ENCODE measurements around the gene OR7C1.
"Not testable (repeated sequence)": the region's sequence is repeated elsewhere in the genome, so short reads cannot be mapped to it uniquely, and the experiment has no call there.

The OR7C1 gene

DNA sequence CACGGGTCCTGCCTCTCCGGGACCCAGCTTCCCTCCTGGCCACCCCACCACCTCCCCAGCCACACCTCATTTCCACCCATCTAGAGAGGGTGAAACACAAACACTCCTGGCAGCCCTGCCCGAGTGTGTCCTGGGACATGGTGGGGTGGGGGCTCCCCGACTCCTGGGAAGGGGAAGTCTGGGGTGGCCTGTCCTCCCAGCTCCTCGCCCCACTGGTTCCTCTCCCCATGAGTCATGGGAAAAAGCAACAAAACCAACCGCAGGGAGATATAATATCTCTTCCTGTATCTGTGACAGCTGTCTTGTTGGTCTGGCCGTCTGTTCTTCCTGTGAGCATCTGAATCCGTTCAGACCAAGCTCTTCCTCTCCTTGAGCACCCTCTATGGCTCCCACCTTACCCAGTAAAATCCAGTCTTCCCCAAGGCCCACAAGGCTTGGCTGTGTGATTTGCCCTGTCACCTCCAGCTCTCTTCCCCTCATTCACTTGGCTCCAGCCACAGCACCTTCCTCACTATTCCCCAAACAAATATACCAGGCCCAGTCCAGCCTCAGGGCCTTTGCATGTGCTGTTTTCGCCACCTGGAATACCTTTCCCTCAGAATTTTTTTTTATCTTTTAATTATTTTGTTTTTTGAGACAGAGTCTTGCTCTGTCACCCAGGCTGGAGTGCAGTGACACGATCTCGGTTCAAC is 49.7 kb downstream of the OR7C1 start:
- FAIRE-seq: peak; percentile 66
- DNase-seq (ENCODE audit: insufficient read length, low spot score): not testable (repeated sequence)

- peak; percentile 93 for FAIRE-seq
- DNase-seq (ENCODE audit: insufficient read length, low spot score): not testable (repeated sequence)
Observed at GRCh38 chr19:14784730-14785101, 50.3 kb downstream of the OR7C1 start.

GRCh38 chr19:14783410-14783998 is 51.5 kb downstream of the OR7C1 start:
- DNase-seq (ENCODE audit: insufficient read length, low spot score); FAIRE-seq: not testable (repeated sequence)

GRCh38 chr19:14782626-14783409 is 52.2 kb downstream of the OR7C1 start:
- FAIRE-seq (no peak), DNase-seq (ENCODE audit: insufficient read length, low spot score) (no peak)

DNA sequence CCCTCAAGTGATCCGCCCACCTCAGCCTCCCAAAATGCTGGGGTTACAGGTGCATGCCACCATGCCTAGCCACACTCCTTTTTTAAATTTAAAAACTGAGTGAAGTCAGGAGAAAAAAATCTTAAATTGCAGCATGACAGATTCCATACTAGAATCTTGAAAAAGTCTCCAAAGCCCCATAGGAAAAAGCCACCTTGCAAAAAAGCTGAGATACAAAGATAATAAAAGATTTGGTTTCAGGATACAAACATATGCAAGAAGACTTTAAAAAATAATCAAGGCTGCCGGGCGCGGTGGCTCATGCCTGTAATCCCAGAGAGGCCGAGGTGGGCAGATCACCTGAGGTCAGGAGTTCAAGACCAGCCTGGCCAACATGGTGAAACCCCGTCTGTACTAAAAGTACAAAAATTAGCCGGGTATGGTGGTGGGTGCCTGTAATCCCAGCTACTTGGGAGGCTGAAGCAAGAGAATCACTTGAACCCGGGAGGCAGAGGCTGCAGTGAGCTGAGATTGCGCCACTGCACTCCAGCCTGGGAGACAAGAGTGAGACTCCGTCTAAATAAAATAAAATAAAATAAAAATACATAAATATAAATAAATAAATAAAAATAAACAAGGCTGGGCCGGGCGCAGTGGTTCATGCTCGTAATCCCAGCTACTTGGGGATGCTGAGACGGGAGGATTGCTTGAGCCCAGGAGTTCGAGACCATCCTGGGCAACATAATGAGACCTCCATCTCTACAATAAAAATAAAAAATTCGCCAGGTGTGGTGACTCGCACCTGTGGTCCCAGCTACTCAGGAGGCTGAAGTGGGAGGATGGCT is 53.1 kb downstream of the OR7C1 start:
- not testable (repeated sequence) for FAIRE-seq; DNase-seq (ENCODE audit: insufficient read length, low spot score)

- peak; percentile 72 for FAIRE-seq
- not testable (repeated sequence) for DNase-seq (ENCODE audit: insufficient read length, low spot score)
Observed at GRCh38 chr19:14780622-14781225, 54.3 kb downstream of the OR7C1 start.

DNA sequence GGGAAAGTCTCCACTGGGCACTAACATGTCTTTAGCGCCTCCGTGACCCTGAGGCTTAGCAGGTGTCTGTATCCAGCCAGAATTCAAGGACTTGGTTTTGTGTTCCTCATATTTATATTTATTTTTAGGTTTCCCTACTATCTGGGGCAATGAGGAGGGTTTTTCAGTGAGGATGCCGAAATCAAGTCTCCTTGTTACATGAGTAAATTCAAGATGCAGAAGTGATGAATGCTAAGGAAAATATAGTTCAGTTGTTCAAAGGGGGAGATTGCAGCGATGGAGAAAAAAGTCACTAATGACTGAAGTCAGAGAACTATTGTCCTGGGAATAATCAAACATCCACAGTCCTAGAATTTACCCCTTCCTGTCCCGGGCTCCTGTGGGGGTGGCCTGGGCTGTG is 55.8 kb downstream of the OR7C1 start:
- DNase-seq (ENCODE audit: insufficient read length, low spot score) (no peak), FAIRE-seq (no peak)

DNA sequence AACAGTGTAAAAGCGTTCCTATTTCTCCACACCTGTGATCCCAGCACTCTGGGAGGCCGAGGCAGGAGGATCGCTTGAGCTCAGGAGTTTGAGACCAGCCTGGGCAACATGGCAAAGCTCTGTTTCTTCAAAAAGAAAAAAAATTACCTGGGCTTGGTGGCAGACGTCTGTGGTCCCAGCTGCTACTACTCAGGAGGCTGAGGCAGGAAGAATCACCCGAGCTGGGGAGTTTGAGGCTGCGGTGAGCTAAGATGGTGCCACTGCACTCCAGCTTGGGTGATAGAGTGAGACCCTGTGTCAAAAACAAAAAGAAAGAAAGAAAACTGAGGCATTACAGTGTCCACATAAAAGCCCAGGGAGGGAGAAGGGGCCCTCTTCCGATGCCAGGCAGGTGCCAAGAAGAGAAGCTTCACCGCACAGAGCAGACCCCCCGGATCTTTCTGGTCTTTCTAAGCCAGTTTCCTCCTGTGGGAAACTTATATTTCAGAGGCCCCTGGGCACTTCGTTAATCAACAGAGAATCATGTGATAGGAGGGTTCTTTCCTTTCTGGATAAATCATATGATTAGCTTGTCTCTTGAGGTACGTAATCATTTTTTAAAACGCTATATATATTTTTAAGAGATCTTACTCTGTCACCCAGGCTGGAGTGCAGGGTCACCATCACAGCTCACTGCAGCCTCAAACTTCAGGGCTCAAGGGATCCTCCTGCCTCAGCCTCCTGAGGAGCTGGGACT is 56.7 kb downstream of the OR7C1 start, which contains the start of gene ADGRE2:
Gene ADGRE2 (minus strand): TSS at position 451 of the 736 bp plus-strand sequence. CDS start 1,804 bp downstream, outside the sequence.
- not testable (repeated sequence) for DNase-seq (ENCODE audit: insufficient read length, low spot score); FAIRE-seq

DNA sequence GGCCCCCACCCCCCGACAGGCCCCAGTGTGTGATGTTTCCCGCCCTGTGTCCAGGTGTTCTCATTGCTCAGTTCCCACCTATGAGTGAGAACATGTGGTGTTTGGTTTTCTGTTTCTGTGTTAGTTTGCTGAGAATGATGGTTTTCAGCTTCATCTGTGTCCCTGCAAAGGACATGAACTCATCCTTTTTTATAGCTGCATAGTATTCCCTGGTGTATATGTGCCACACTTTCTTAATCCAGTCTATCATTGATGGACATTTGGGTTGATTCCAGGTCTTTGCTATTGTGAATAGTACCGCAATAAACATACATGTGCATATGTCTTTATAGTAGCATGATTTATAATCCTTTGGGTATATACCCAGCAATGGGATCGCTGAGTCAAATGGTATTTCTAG is 57.3 kb downstream of the OR7C1 start:
- not testable (repeated sequence) for DNase-seq (ENCODE audit: insufficient read length, low spot score); FAIRE-seq

GRCh38 chr19:14775869-14776586 is 59.0 kb downstream of the OR7C1 start:
- FAIRE-seq (peak; percentile 65), DNase-seq (ENCODE audit: insufficient read length, low spot score) (no peak)

- DNase-seq (ENCODE audit: insufficient read length, low spot score); FAIRE-seq: not testable (repeated sequence)
Observed at GRCh38 chr19:14775326-14775725, 59.7 kb downstream of the OR7C1 start.

DNA sequence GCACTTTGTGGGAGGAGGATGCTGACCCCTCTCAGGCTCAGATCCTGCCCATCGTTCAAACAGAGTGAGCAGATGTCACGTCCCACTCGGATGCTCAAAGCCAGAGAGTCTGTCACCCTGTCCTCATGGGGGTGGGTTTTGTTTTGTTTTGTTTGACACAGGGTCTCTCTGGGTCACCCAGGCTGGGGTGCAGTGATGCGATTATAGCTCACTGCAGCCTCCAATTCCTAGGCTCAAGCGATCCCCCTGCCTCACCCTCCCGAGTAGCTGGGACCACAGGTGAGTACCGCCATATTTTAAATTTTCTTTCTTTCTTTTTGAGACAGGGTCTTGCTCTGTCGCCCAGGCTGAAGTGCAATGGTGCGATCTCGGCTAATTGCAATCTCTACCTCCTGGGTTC is 60.6 kb downstream of the OR7C1 start:
- DNase-seq (ENCODE audit: insufficient read length, low spot score) (no peak), FAIRE-seq (no peak)

- not testable (repeated sequence) for FAIRE-seq; DNase-seq (ENCODE audit: insufficient read length, low spot score)
Observed at GRCh38 chr19:14773722-14774121, 61.3 kb downstream of the OR7C1 start.

DNA sequence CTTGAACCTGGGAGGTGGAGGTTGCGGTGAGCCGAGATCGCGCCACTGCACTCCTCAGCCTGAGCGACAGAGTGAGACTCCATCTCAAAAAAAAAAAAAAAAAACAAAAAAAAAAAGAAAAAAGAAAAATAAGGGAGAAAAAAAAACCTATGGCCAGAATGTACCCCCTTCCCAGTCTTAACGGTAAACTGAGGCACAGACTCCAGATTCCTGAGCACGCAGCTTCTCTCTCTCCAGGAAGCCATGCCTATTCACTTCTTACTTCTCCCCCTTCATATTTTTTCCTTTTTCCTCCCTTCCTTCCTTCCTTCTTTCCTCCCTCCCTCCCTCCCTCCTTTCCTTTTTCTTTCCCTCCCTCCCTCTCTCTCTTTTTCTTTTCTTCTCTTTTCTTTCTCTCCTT is 62.0 kb downstream of the OR7C1 start:
- FAIRE-seq (no peak), DNase-seq (ENCODE audit: insufficient read length, low spot score) (no peak)

DNA sequence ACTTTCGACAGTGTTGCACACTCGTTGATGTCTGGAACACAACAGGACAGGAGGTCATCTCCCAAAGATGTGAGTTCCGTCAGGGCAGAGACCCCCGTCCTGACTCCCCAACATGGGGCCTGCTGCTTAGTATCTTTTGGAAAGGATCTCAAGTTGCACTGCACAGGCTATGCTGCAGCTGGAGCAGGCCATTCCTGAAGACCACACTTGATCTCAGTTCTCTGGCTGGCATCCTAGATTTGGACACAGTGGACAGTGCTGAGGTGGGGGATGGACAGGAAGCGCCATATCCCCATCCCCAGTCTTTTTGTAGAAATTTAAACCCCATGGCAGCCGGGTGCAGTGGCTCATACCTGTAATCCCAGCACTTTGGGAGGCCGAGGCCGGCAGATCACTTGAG is 62.5 kb downstream of the OR7C1 start:
- no peak for FAIRE-seq
- no peak for DNase-seq (ENCODE audit: insufficient read length, low spot score)

DNA sequence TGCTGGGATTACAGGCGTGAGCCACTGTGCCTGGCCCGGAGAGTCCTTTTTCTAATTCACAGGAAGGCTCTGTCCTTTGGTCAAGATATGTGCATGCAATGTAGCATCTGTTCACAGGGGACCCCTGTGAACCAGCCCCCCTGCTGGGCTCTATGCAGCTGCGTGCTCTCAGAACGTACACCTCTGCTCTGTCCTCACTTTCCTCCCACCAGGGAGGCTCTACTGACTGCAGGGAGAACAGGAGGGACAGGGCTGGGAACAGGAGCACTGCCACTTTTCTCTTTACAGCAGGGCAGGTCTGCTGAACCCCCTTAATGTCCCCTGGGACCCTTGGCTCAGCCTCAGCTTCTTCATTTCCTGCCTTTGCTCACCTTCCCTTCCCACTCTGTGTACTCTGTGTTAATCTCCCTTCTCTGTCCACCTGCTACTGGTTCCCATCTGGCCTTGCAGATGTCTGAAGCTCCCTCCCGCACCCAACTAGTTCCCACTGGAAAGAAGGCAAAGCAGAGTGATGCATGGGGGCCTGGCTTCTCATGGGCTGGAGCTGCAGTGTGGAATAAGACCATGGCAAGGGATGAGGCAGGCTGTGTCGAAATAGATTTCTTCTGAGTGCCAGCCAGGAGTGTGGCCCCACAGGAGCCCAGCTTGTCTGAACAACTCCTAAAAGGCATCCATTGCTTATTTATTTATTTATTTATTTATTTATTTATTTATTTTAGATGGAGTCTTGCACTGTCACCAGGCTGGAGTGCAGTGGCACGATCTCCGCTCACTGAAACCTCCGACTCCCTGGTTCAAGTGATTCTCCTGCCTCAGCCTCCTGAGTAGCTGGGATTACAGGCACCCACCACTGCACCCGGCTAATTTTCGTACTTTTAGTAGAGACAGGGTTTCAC is 63.8 kb downstream of the OR7C1 start:
- FAIRE-seq (no peak), DNase-seq (ENCODE audit: insufficient read length, low spot score) (no peak)

DNA sequence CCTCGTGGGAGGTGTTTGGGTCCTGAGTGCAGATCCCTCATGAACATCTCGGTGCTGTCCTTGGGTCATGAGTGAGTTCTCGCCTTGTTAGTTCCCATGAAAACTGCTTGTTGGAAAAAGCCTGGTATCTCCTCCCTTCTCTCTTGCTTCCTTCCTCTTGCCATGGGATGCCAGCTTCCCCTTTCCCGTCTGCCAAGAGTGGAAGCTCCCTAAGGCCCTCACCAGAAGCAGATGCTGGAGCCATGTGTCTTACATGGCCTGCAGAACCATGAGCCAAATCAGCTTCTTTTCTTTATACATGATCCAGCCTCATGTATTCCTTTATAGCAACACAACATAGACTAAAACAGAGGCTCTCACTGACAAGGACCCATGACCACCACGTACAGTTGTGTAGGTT is 64.8 kb downstream of the OR7C1 start:
- FAIRE-seq (no peak), DNase-seq (ENCODE audit: insufficient read length, low spot score) (no peak)

DNA sequence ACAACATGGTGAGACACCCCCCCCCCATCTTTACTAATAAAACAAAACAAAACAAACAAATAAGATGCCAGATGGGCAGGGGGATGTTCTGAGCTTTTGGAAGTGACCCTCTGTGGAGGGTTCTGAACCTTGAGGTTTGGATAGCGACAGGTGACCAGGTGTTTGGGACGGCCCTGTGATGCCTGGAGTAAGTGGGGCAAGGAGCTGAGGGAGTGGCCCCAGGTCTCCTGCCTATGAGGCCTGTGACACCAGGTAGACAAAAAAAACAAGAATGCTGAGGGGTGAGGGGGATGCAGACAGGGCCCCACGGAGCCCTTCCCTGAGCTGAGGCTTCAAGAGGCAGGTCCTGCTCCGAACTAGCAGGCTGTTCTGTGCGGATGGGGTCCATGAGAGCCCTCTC is 65.8 kb downstream of the OR7C1 start:
- DNase-seq (ENCODE audit: insufficient read length, low spot score) (no peak), FAIRE-seq (no peak)
